ENCODE results near the gene FNDC3B. TPM values are rescaled to one million over a fixed set of nuclear protein-coding genes. Genes with fewer than 3 reads are reported as not detected.

FNDC3B gene
- total and polyA plus RNA-seq, 2 of the 8 experiments (the other 6 are each of a cell fraction or from before 2014, with no cell fraction given), result 14.1 to 44.4 TPM

- TF ChIP-seq YY1 (IDR thresholded peaks at IDR 0.05; ENCODE audit: low read depth, low read length) (no peak), RAD21 (IDR thresholded peaks at IDR 0.05 in 1 of 2, conservative IDR thresholded peaks at IDR 0.05 in 1 of 2; ENCODE audit: low read depth in 2 of 2, low read length in 2 of 2) (no peak)
Observed at GRCh38 chr3:172142864-172143451, 103.6 kb downstream of the FNDC3B start (continued).
